ENCODE results near the gene ZC2HC1B.
A peak's percentile ranks its signal among the peaks of the same experiment; 100 is the strongest.

- TF ChIP-seq CTCF (conservative IDR thresholded peaks at IDR 0.05 in 1 of 2, IDR thresholded peaks at IDR 0.05 in 1 of 2; ENCODE audit: low read depth in 1 of 2, low read length in 2 of 2) (peak; percentile 58 to 79), EZH2 (IDR thresholded peaks at IDR 0.05; ENCODE audit: low read length, missing control alignments) (no peak)
These were observed 77.8 kb downstream of the ZC2HC1B start for GRCh38 chr6:143941852-143942627.
